Gastroesophageal sphincter (tissue), 3 donors: ENCODE results near the gene BFSP1.

Experiments
- CTCF ChIP-seq, 4 experiments: fragments of 200-600 bp in 2 of 4; fragments of 450-650 bp in 2 of 4; sonication (generic) in 1 of 4; IDR thresholded peaks; one replicate each; pipeline ENCODE4 v1.5.1; 2017 to 2019; ENCODE audit warnings: antibody characterized with exemption in 4 of 4, mild to moderate bottlenecking in 2 of 4, moderate library complexity in 2 of 4
- EP300 ChIP-seq: sonication (generic); formaldehyde crosslinking; IDR thresholded peaks from one replicate; pipeline ENCODE4 v1.6.1; 2017; ENCODE audit warnings: antibody characterized with exemption, mild to moderate bottlenecking
- POLR2A ChIP-seq, 2 donors: fragments of 450-650 bp; IDR thresholded peaks; one replicate each; pipeline ENCODE4 v1.6.1; 2017; ENCODE audit warnings: antibody characterized with exemption in 2 of 2, mild to moderate bottlenecking in 2 of 2, moderate library complexity in 1 of 2
- POLR2AphosphoS5 ChIP-seq: sonication (generic); formaldehyde crosslinking; IDR thresholded peaks from one replicate; pipeline ENCODE4 v1.6.1; 2017; ENCODE audit warnings: antibody characterized with exemption

DNA sequence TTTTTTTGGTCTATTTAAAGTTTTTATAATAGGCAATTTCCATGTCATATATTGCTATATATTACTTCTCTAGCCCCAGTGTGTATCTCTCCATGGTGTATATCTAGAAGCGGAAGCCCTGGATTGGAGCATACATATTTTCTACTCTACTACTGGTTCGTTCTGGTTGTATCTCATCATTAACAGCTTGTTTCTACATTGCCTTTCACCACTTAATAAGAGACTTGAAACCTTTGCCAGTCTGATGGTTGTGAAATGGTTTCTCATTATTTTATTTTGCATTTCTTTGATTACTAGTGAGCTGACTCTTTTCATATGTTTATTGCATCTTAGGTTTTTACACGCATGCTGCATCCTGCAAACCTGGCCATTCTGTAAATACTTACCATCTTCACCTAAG is 42.3 kb upstream of the BFSP1 start:
- TF ChIP-seq CTCF (IDR thresholded peaks at IDR 0.05) (no peak), POLR2AphosphoS5 (no peak), POLR2A (IDR thresholded peaks at IDR 0.05) (no peak), EP300 (no peak)
